Panc1 (cell line): Measurements from ENCODE around the gene ATP6V0C. TPM values are rescaled to one million over a fixed set of nuclear protein-coding genes. Genes with fewer than 3 reads are reported as not detected.

Experiments used
- ATAC-seq: fragments of 200-7000 bp; cut with Tn5 transposase; 2 replicates; pipeline ENCODE4 v1.9.1; 2020; ENCODE audit warnings: mild to moderate bottlenecking, moderate library complexity
- BruUV-seq: library from RNA; stranded (reverse); fragments of 400-500 nt; replicated peaks from 2 replicates; lab custom pipeline; 2021; lab: Mats Ljungman, UMichigan
- CTCF ChIA-PET: fragments of 300-600 bp; sonication (Branson Sonifier 250); formaldehyde crosslinking; loops from one replicate; lab custom pipeline; 2022; ENCODE audit warnings: antibody characterized with exemption; lab: Charles Lee
- POLR2A ChIA-PET: fragments of 300-600 bp; sonication (Branson Sonifier 250); formaldehyde crosslinking; loops from one replicate; lab custom pipeline; 2022; ENCODE audit warnings: antibody characterized with exemption; lab: Charles Lee
- DNase-seq: peaks from one replicate; pipeline ENCODE4 v3.0.0-alpha.2; 2010; ENCODE audit warnings: low read depth, low spot score
- H3K27ac ChIP-seq: 2 replicates; pipeline ENCODE4 v1.5.1; 2011; ENCODE audit warnings: mild to moderate bottlenecking, low read length, inconsistent platforms
- H3K27me3 ChIP-seq: fragments of 200-500 bp; sonication (Bioruptor generic); 2 replicates; pipeline ENCODE4 v1.6.0; 2014; ENCODE audit warnings: low read length, inconsistent platforms; ENCODE audit not compliant: control insufficient read depth, insufficient read depth
- H3K36me3 ChIP-seq: fragments of 200-500 bp; sonication (Bioruptor generic); 2 replicates; pipeline ENCODE4 v1.5.1; 2014; ENCODE audit warnings: inconsistent platforms, mild to moderate bottlenecking, low read length, moderate library complexity; ENCODE audit not compliant: control insufficient read depth, insufficient read depth
- H3K4me1 ChIP-seq: 2 replicates; pipeline ENCODE4 v1.5.1; 2011; ENCODE audit warnings: inconsistent platforms, mild to moderate bottlenecking, low read length, moderate library complexity; ENCODE audit not compliant: control insufficient read depth, insufficient read depth
- H3K4me3 ChIP-seq, 2 experiments: 2 replicates each; pipeline ENCODE4 v1.5.1; 2011 to 2012; ENCODE audit warnings: low read depth in 2 of 2, low read length in 2 of 2, mild to moderate bottlenecking in 2 of 2, inconsistent platforms in 1 of 2, moderate library complexity in 1 of 2
- H3K9me3 ChIP-seq: fragments of 200-500 bp; sonication (Bioruptor generic); 2 replicates; pipeline ENCODE4 v1.5.1; 2014; ENCODE audit warnings: low read depth, mild to moderate bottlenecking, inconsistent platforms, low read length, moderate library complexity; ENCODE audit not compliant: control insufficient read depth, insufficient read depth
- CTCF ChIP-seq: fragments of 450-650 bp; IDR thresholded peaks from 2 replicates; pipeline ENCODE4 v1.5.1; 2017; ENCODE audit warnings: mild to moderate bottlenecking
- POLR2AphosphoS5 ChIP-seq: IDR thresholded peaks from 2 replicates; pipeline ENCODE4 v1.6.1; 2012; ENCODE audit warnings: mild to moderate bottlenecking, low read depth, low read length, moderate library complexity
- REST ChIP-seq, 2 experiments: IDR thresholded peaks; 2 replicates each; pipeline ENCODE4 v1.6.1; 2011 to 2012; ENCODE audit warnings: low read depth in 2 of 2, control low read depth in 1 of 2, low read length in 1 of 2, mild to moderate bottlenecking in 1 of 2, moderate library complexity in 1 of 2; ENCODE audit not compliant: insufficient read depth in 1 of 2
- SIN3A ChIP-seq: IDR thresholded peaks from 2 replicates; pipeline ENCODE4 v1.6.1; 2012; ENCODE audit warnings: low read depth, mild to moderate bottlenecking, low read length, moderate library complexity, borderline replicate concordance; ENCODE audit not compliant: insufficient read depth
- TCF7L2 ChIP-seq: IDR thresholded peaks from 2 replicates; pipeline ENCODE4 v1.6.1; 2011; ENCODE audit warnings: mild to moderate bottlenecking, low read depth, low read length, inconsistent platforms
- in situ Hi-C: cut with HindIII; loops from 2 replicates; pipeline ENCODE4 v1.10.0; 2016; ENCODE audit warnings: low sequenced_read_pairs, low pct_unique_long_range_greater_than_20kb
- intact Hi-C: fragments of 100-400 bp; cut with micrococcal nuclease; formaldehyde crosslinking; loops from one replicate; pipeline ENCODE4 v1.10.0; 2022; ENCODE audit not compliant: unreplicated experiment
- total RNA-seq: library from RNA; stranded (reverse); gene quantifications from one replicate; pipeline ENCODE4 v1.2.1, GENCODE V29; 2021; ENCODE audit not compliant: unreplicated experiment

The ATP6V0C gene
- total RNA-seq, 1 experiment from 2014 or later: 282 TPM

- in situ Hi-C loops: no loop called here
- TF ChIP-seq POLR2AphosphoS5 (no peak), CTCF (no peak), TCF7L2 (no peak), SIN3A (no peak), REST (IDR thresholded peaks at IDR 0.05; ENCODE audit: insufficient read depth in 1 of 2, low read depth in 2 of 2, low read length in 1 of 2) (no peak)
- no peak overlapping the region for H3K27ac ChIP-seq
Measured at GRCh38 chr16:2482708-2483534, 30.8 kb upstream of the ATP6V0C start.

GRCh38 chr16:2483939-2484897 lies 29.5 kb upstream of the ATP6V0C start:
- BruUV-seq: no TSS peak

More at GRCh38 chr16:2482708-2483534, 30.8 kb upstream of the ATP6V0C start:
- Histone ChIP-seq H3K9me3 (no peaks in the 10 kb centered on the region), H3K27me3 (no peaks in the 10 kb centered on the region), H3K4me1 (peaks cover 8% of the 10 kb centered on the region; the same call in 1 of the 2 replicates), H3K4me3 (no peak overlapping the region), H3K36me3 (no peaks in the 10 kb centered on the region)
- no peak for DNase-seq
- BruUV-seq: no TSS peak
- ATAC-seq: no peak
- POLR2A ChIA-PET: no interaction called here
- intact Hi-C loops: no loop called here
- CTCF ChIA-PET: no interaction called here

More at GRCh38 chr16:2483939-2484897, 29.5 kb upstream of the ATP6V0C start:
- intact Hi-C loops: no loop called here
- TF ChIP-seq CTCF (no peak), REST (IDR thresholded peaks at IDR 0.05; ENCODE audit: insufficient read depth in 1 of 2, low read depth in 2 of 2, low read length in 1 of 2) (no peak), SIN3A (no peak), TCF7L2 (no peak), POLR2AphosphoS5 (no peak)
- in situ Hi-C loops: no loop called here
- ATAC-seq (no peak), DNase-seq (no peak)
- POLR2A ChIA-PET: no interaction called here
- H3K36me3 ChIP-seq: no peaks in the 10 kb centered on the region
- H3K27ac ChIP-seq: no peak overlapping the region
- H3K9me3 ChIP-seq: no peaks in the 10 kb centered on the region
- no peak overlapping the region for H3K4me3 ChIP-seq
- peaks cover 8% of the 10 kb centered on the region; the same call in 1 of the 2 replicates for H3K4me1 ChIP-seq
- CTCF ChIA-PET: interaction anchor here (0.5 kb wide), 1 partner anchor 34 kb away, joined by 8 read pairs; no protein-coding TSS in a partner anchor
- no peaks in the 10 kb centered on the region for H3K27me3 ChIP-seq
